Uterus (tissue), 4 donors: ENCODE measurements around the gene TMEM175. TPM values are rescaled to one million over a fixed set of nuclear protein-coding genes. Genes with fewer than 3 reads are reported as not detected.
A peak's percentile ranks its signal among the peaks of the same experiment; 100 is the strongest.

Source experiments
- DNase-seq, 2 donors: peaks; one replicate each; pipeline ENCODE4 v3.0.0-alpha.2; 2019 to 2020
- H3K27ac ChIP-seq, 2 donors: fragments of 200-600 bp; sonication (generic); 1 replicate in 1 of 2; 2 replicates in 1 of 2; pipeline ENCODE4 v1.5.1; 2016 to 2018
- H3K27me3 ChIP-seq, 2 donors: fragments of 200-600 bp; sonication (generic); one replicate each; pipeline ENCODE4 v1.5.1; 2018 to 2019; ENCODE audit warnings: control low read depth in 1 of 2
- H3K36me3 ChIP-seq, 2 donors: fragments of 200-600 bp; sonication (generic); one replicate each; pipeline ENCODE4 v1.5.1; 2019; ENCODE audit warnings: control low read depth in 1 of 2
- H3K4me1 ChIP-seq, 2 donors: fragments of 200-600 bp; sonication (generic); one replicate each; pipeline ENCODE4 v1.5.1; 2018 to 2019; ENCODE audit warnings: control low read depth in 1 of 2
- H3K4me3 ChIP-seq, 2 donors: fragments of 200-600 bp; sonication (generic); 1 replicate in 1 of 2; 2 replicates in 1 of 2; pipeline ENCODE4 v1.5.1; 2018 to 2019; ENCODE audit warnings: mild to moderate bottlenecking in 1 of 2
- H3K9me3 ChIP-seq, 2 donors: fragments of 200-600 bp; sonication (generic); one replicate each; pipeline ENCODE4 v1.5.1; 2019; ENCODE audit warnings: control low read depth in 1 of 2
- POLR2A ChIP-seq, 2 donors: fragments of 450-650 bp; IDR thresholded peaks; one replicate each; pipeline ENCODE4 v1.6.1; 2016; ENCODE audit warnings: antibody characterized with exemption in 2 of 2, mild to moderate bottlenecking in 1 of 2, moderate library complexity in 1 of 2
- intact Hi-C: fragments of 100-400 bp; cut with DNase I; formaldehyde crosslinking; loops from one replicate; pipeline ENCODE4 v1.15.1; 2023; ENCODE audit warnings: low total_unique reads
- total RNA-seq, 4 donors: library from RNA; depleted of rRNA in 3 of 4; stranded (reverse); fragments of >200 nt in 3 of 4; gene quantifications; one replicate each; pipeline versions ENCODE4 v1.1.0 to v1.2.4, GENCODE V29; 2014 to 2023
- TF ChIP-seq, protein P1 (sequence below), 4 experiments: fragments of 200-600 bp in 2 of 4; fragments of 450-650 bp in 2 of 4; sonication (generic) in 2 of 4; IDR thresholded peaks; one replicate each; pipeline ENCODE4 v1.5.1; 2016 to 2019; ENCODE audit warnings: antibody characterized with exemption in 4 of 4, mild to moderate bottlenecking in 2 of 4, moderate library complexity in 1 of 4
- donor health status: DM: yes; HTN: yes; CAD: no.

The TMEM175 gene
- total RNA-seq, 4 donors from 2014 or later = 9.9 to 39.7 (median 26.3) TPM

DNA sequence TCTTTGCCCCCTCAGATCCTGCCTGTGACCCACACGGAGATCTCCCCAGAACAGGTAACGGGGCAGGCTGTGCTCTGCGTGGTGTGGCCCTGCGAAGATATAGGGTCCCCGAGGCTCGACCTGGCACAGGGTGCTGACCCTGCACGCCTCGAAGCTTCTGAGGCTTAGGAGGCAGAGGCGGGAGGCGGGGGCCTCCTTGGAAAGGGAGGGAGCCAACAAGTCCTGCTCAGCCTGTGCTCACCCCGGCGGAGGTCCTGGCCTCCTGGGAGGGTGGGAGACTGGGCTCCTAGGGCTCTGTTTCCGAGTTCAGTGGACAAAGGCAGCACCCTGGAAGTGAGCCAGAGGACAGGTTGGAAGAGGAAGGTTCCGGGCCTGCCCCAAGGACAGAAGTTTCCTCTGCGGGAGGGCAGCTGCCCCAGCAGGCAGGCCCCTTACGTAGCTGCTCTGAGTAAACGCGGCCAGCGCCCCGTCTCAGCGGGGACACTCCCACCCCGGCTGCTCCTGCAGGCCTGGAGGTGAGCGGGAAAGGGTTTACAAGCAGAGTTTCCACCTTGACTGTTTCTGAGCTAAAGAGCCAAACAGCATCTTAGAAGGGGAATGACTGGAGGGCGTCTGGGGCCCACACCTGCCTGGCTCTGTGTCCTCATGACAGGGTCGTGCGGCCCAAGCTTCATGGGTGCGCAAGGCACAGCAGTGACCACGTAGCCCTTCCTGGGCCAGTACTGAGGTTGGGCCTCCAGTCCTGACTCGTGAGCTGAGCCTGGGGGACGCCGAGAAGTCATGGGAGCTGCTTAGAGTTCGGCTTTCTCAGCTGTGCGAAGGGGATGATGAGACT, 16.1 kb downstream of the TMEM175 start:
- peak in 1 of 2 donors; percentile 13 for DNase-seq
- Histone ChIP-seq H3K27me3 (no peaks in the 10 kb centered on the region), H3K36me3 (no peaks in the 10 kb centered on the region), H3K4me3 (no peak overlapping the region), H3K9me3 (no peaks in the 10 kb centered on the region), H3K4me1 (no peaks in the 10 kb centered on the region), H3K27ac (no peak overlapping the region)
- intact Hi-C loops = no loop called here
- TF ChIP-seq, protein P1, sequence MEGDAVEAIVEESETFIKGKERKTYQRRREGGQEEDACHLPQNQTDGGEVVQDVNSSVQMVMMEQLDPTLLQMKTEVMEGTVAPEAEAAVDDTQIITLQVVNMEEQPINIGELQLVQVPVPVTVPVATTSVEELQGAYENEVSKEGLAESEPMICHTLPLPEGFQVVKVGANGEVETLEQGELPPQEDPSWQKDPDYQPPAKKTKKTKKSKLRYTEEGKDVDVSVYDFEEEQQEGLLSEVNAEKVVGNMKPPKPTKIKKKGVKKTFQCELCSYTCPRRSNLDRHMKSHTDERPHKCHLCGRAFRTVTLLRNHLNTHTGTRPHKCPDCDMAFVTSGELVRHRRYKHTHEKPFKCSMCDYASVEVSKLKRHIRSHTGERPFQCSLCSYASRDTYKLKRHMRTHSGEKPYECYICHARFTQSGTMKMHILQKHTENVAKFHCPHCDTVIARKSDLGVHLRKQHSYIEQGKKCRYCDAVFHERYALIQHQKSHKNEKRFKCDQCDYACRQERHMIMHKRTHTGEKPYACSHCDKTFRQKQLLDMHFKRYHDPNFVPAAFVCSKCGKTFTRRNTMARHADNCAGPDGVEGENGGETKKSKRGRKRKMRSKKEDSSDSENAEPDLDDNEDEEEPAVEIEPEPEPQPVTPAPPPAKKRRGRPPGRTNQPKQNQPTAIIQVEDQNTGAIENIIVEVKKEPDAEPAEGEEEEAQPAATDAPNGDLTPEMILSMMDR (IDR thresholded peaks at IDR 0.05) = no peak
- no peak for TF ChIP-seq POLR2A (IDR thresholded peaks at IDR 0.05)

DNA sequence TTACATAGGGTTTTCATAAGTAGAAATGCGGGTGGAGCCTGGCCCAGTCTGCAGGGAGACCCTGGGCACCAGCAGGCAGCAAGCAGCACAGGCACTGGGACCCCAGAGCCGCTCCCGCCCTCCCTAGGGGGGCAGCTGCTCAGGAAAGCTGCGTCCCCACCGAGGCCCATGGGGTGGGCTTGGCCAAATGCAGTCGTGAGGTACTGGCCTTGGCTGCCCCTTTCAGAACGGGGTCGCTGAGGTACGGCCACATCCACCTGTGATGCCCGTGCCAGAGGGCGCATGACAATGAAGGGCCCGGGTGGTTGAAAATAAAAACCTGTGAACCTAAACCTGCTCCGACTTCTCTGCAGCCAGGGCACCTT, 16.7 kb downstream of the TMEM175 start:
- no peak for DNase-seq
- Histone ChIP-seq H3K4me3 (no peak overlapping the region), H3K27me3 (no peaks in the 10 kb centered on the region), H3K27ac (no peak overlapping the region), H3K36me3 (no peaks in the 10 kb centered on the region), H3K9me3 (no peaks in the 10 kb centered on the region), H3K4me1 (no peaks in the 10 kb centered on the region)
- intact Hi-C loops = no loop called here
- TF ChIP-seq, protein P1 (IDR thresholded peaks at IDR 0.05) = no peak
- no peak for TF ChIP-seq POLR2A (IDR thresholded peaks at IDR 0.05)

DNA sequence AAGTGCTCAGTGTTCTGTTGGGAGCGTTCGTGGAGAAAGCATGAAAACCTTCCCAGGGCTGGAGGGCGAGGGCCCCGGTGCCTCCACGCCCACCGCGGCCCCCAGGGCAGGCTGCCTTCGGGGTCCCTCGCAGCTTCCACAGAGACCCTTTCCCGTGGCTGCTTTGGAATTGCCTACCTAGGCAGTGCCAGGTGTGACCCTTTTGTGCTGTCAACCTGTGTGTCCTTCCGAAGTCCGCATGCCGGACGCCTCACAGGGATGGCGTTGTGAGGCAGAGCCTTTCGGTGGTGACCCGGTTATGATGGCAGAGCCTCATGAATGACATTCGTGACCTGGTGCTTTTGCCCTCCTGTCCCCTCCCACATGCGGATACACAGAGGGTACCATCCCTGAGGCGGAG, 17.4 kb downstream of the TMEM175 start:
- no peaks in the 10 kb centered on the region for H3K4me1 ChIP-seq
- H3K36me3 ChIP-seq = no peaks in the 10 kb centered on the region
- DNase-seq = no peak

DNA sequence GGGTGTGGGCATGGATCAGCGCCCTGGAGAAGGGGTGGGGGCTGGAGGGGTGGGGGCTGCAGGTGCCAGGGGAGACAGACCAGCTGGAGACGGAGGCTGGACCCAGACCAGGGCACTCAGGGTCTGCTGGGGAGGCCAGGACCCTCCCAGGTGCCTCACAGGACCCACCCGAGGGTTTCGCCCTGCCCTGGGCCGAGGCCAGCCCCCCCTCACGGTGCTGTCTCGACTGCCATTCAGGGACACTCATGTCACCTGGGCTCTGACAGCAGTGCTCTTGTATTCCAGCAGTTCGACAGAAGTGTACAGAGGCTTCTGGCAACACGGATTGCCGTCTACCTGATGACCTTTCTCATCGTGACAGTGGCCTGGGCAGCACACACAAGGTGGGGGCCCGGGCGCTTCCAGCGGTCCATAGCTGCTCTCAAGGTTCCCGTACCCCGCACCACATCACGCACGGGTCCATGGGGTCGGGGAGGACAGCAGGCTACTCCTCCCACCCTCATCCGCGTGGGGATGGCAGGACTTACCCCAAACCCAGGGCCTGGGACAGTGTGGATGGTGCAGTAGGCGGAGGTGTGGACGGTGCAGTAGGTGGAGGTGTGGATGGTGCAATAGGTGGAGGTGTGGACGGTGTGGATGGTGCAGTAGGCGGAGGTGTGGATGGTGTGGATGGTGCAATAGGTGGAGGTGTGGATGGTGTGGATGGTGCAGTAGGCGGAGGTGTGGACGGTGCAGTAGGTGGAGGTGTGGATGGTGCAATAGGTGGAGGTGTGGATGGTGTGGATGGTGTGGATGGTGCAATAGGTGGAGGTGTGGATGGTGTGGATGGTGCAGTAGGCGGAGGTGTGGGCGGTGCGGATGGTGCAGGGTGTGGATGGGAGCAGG, 18.1 kb downstream of the TMEM175 start:
- Histone ChIP-seq H3K9me3 (no peaks in the 10 kb centered on the region), H3K27ac (no peak overlapping the region), H3K4me1 (no peaks in the 10 kb centered on the region), H3K27me3 (no peaks in the 10 kb centered on the region), H3K4me3 (no peak overlapping the region), H3K36me3 (no peaks in the 10 kb centered on the region)
- TF ChIP-seq, protein P1 (IDR thresholded peaks at IDR 0.05) = no peak
- no peak for TF ChIP-seq POLR2A (IDR thresholded peaks at IDR 0.05)
- intact Hi-C loops = no loop called here
- DNase-seq = no peak

More for the DNA sequence above, 17.4 kb downstream of the TMEM175 start:
- no peak for TF ChIP-seq POLR2A (IDR thresholded peaks at IDR 0.05)
- TF ChIP-seq, protein P1 (IDR thresholded peaks at IDR 0.05) = no peak
- Histone ChIP-seq H3K27ac (no peak overlapping the region), H3K9me3 (no peaks in the 10 kb centered on the region), H3K27me3 (no peaks in the 10 kb centered on the region), H3K4me3 (no peak overlapping the region)
- intact Hi-C loops = no loop called here

DNA sequence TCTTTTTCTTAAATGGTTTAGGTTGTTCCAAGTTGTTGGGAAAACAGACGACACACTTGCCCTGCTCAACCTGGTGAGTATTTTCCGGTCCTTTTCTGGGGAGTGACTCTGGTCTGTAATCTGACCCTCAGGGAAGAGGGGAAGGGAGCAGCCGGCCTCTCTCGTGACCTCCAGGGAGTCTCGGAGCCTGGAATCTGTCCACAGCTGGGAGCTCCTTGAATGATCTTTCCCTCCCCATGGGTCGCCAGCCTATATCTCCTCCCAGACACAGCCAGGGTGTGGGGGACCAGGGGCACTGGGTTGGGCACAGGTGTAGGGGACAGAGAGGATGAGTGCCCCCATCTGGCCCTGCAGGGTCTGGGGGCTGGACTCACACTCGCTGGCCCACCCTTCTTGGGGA, 18.9 kb downstream of the TMEM175 start:
- no peaks in the 10 kb centered on the region for H3K36me3 ChIP-seq
- no peak overlapping the region for H3K4me3 ChIP-seq
- no peak for TF ChIP-seq POLR2A (IDR thresholded peaks at IDR 0.05)
- TF ChIP-seq, protein P1 (IDR thresholded peaks at IDR 0.05) = no peak
- no peaks in the 10 kb centered on the region for H3K4me1 ChIP-seq
- no peaks in the 10 kb centered on the region for H3K9me3 ChIP-seq
- no peak for DNase-seq
- intact Hi-C loops = no loop called here
- no peak overlapping the region for H3K27ac ChIP-seq
- no peaks in the 10 kb centered on the region for H3K27me3 ChIP-seq
